Bronchial epithelial cell (primary cell): ENCODE data around the gene GLS. TPM values are rescaled to one million over a fixed set of nuclear protein-coding genes. Genes with fewer than 3 reads are reported as not detected.

Experiments
- DNase-seq: peaks from one replicate; pipeline ENCODE4 v3.0.0-alpha.2; 2010; ENCODE audit warnings: low read depth
- FAIRE-seq: peaks from 2 replicates; lab custom pipeline; 2011; peaks lifted over from hg19 to GRCh38; lab: Jason Lieb, UNC
- H3K27me3 ChIP-seq: 2 replicates; pipeline ENCODE4 v1.5.1; 2011; ENCODE audit warnings: low read length; ENCODE audit not compliant: control insufficient read depth, insufficient read depth
- H3K36me3 ChIP-seq: 2 replicates; pipeline ENCODE4 v1.5.1; 2011; ENCODE audit warnings: low read length; ENCODE audit not compliant: control insufficient read depth, insufficient read depth
- H3K4me3 ChIP-seq: 2 replicates; pipeline ENCODE4 v1.5.1; 2011; ENCODE audit warnings: mild to moderate bottlenecking, low read depth, low read length, control low read depth
- CTCF ChIP-seq: IDR thresholded peaks from 2 replicates; pipeline ENCODE4 v1.5.1; 2011; ENCODE audit warnings: mild to moderate bottlenecking, moderate library complexity, low read length, control low read depth, inconsistent platforms; ENCODE audit not compliant: insufficient read depth, severe bottlenecking
- total RNA-seq: library from RNA; depleted of rRNA; stranded (reverse); fragments of >200 nt; gene quantifications from 2 replicates; pipeline ENCODE4 v1.2.1, GENCODE V29; 2014

Gene GLS
- total RNA-seq, 1 donor from 2014 or later: 103 TPM

- no peak for TF ChIP-seq CTCF
- no peaks in the 10 kb centered on the region for H3K27me3 ChIP-seq
- FAIRE-seq (no peak), DNase-seq (no peak)
- peaks cover 20% of the 10 kb centered on the region for H3K36me3 ChIP-seq
- no peak overlapping the region for H3K4me3 ChIP-seq
Measured at GRCh38 chr2:190980630-190981209, 100.1 kb downstream of the GLS start.

GRCh38 chr2:190981333-190981732, 100.7 kb downstream of the GLS start:
- DNase-seq (no peak), FAIRE-seq (no peak)
- no peak for TF ChIP-seq CTCF
- peaks cover 22% of the 10 kb centered on the region for H3K36me3 ChIP-seq
- no peak overlapping the region for H3K4me3 ChIP-seq
- no peaks in the 10 kb centered on the region for H3K27me3 ChIP-seq

- Histone ChIP-seq H3K36me3 (peaks cover 25% of the 10 kb centered on the region), H3K27me3 (no peaks in the 10 kb centered on the region), H3K4me3 (no peak overlapping the region)
- no peak for FAIRE-seq
- no peak for DNase-seq
- TF ChIP-seq CTCF: no peak
Measured at GRCh38 chr2:190981733-190982132, 101.1 kb downstream of the GLS start.

- Histone ChIP-seq H3K36me3 (peaks cover 25% of the 10 kb centered on the region), H3K4me3 (no peak overlapping the region), H3K27me3 (no peaks in the 10 kb centered on the region)
- TF ChIP-seq CTCF: no peak
- DNase-seq (no peak), FAIRE-seq (no peak)
Measured at GRCh38 chr2:190982262-190983034, 101.8 kb downstream of the GLS start.

GRCh38 chr2:190984595-190984994, 104.0 kb downstream of the GLS start:
- peak; percentile 96 for DNase-seq
- Histone ChIP-seq H3K4me3 (no peak overlapping the region), H3K27me3 (no peaks in the 10 kb centered on the region), H3K36me3 (peaks cover 21% of the 10 kb centered on the region)
- FAIRE-seq: peak; percentile 83
- no peak for TF ChIP-seq CTCF
